ENCODE measurements around the gene POU2F2. TPM values are rescaled to one million over a fixed set of nuclear protein-coding genes. Genes with fewer than 3 reads are reported as not detected.

POU2F2 gene
- total RNA-seq, 2 donors from 2014 or later: 1.8 to 2.6 TPM

DNA sequence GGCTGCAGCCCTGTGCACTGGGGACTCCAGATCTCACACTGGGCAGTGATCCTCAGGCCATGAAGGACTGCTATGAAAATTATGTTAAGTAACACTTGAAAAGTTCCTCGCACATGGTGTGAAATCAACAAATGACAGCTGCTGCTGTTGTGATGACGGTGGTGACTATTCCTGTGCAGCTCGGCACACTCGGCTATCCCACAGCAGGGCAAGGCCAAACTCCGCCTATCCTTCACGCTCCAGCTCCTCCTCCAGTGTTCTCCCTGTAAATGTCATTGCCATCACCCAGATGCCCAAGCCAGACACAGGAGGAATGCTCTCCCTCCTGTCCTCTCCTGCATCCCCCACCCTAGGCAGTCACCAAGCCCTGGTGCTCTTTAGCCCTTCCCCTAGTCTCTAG, 93.6 kb downstream of the POU2F2 start:
- no peak overlapping the region for H3K4me3 Mint-ChIP-seq
- Histone ChIP-seq H3K27ac (ENCODE audit: low read depth, low read length) (no peak overlapping the region), H3K9me3 (ENCODE audit: control insufficient read depth, low read length) (no peaks in the 10 kb centered on the region), H3K9ac (ENCODE audit: extremely low read depth, low read length, poor library complexity, severe bottlenecking) (no peak overlapping the region), H3K4me3 (ENCODE audit: low read length) (no peak overlapping the region), H3K36me3 (ENCODE audit: control insufficient read depth, insufficient read depth, low read length) (no peaks in the 10 kb centered on the region), H3K4me1 (ENCODE audit: control insufficient read depth, insufficient read depth, low read length) (no peaks in the 10 kb centered on the region), H3K27me3 (ENCODE audit: control insufficient read depth, insufficient read depth, low read length, poor library complexity, severe bottlenecking) (no peaks in the 10 kb centered on the region)
- no peaks in the 10 kb centered on the region for H3K9me3 Mint-ChIP-seq
- H3K36me3 Mint-ChIP-seq (ENCODE audit: low read depth): peaks cover 12% of the 10 kb centered on the region
- H3K27ac Mint-ChIP-seq: no peak overlapping the region
- DNase-seq: no peak
- no peaks in the 10 kb centered on the region for H3K4me1 Mint-ChIP-seq
- WGBS, 2 experiments (ENCODE audit: insufficient coverage in 1 of 2, insufficient read length in 1 of 2): 93 to 94% methylated on average over 5 to 6 of the region's 6 CpGs
- TF ChIP-seq, protein P1, sequence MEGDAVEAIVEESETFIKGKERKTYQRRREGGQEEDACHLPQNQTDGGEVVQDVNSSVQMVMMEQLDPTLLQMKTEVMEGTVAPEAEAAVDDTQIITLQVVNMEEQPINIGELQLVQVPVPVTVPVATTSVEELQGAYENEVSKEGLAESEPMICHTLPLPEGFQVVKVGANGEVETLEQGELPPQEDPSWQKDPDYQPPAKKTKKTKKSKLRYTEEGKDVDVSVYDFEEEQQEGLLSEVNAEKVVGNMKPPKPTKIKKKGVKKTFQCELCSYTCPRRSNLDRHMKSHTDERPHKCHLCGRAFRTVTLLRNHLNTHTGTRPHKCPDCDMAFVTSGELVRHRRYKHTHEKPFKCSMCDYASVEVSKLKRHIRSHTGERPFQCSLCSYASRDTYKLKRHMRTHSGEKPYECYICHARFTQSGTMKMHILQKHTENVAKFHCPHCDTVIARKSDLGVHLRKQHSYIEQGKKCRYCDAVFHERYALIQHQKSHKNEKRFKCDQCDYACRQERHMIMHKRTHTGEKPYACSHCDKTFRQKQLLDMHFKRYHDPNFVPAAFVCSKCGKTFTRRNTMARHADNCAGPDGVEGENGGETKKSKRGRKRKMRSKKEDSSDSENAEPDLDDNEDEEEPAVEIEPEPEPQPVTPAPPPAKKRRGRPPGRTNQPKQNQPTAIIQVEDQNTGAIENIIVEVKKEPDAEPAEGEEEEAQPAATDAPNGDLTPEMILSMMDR (conservative IDR thresholded peaks at IDR 0.05): no peak
- H3K27me3 Mint-ChIP-seq (ENCODE audit: insufficient read depth): no peaks in the 10 kb centered on the region

DNA sequence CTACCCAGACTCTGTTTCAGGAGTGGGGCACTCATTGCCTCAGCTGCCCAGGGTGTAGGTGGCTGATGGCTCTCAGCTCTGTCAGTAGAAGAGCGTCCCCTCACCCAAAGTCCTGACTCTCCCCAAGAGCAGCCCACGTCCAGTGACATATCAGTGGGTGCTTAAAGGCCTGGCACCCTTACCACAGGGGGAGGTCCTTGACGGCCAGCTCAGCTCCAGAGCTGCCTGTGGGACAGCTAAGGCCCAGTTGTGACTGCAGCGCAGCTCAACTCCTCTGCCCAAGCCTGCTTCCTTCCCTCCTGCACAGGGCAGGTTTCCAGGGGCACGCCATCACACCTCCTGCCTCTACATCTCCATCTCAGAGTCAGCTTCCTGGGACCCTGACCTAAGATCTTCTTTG, 94.6 kb downstream of the POU2F2 start:
- DNase-seq: no peak
- H3K36me3 Mint-ChIP-seq (ENCODE audit: low read depth): peaks cover 12% of the 10 kb centered on the region
- no peak overlapping the region for H3K27ac Mint-ChIP-seq
- WGBS, 2 experiments (ENCODE audit: insufficient coverage in 1 of 2, insufficient read length in 1 of 2): 86 to 87% methylated on average over 3 to 5 of the region's 5 CpGs
- H3K36me3 ChIP-seq (ENCODE audit: control insufficient read depth, insufficient read depth, low read length): no peaks in the 10 kb centered on the region
- H3K4me1 Mint-ChIP-seq: peaks cover under 1% of the 10 kb centered on the region
- no peak overlapping the region for H3K4me3 Mint-ChIP-seq
- no peaks in the 10 kb centered on the region for H3K27me3 Mint-ChIP-seq (ENCODE audit: insufficient read depth)
- H3K9ac ChIP-seq (ENCODE audit: extremely low read depth, low read length, poor library complexity, severe bottlenecking): no peak overlapping the region
- H3K4me3 ChIP-seq (ENCODE audit: low read length): no peak overlapping the region
- H3K4me1 ChIP-seq (ENCODE audit: control insufficient read depth, insufficient read depth, low read length): no peaks in the 10 kb centered on the region
- H3K9me3 ChIP-seq (ENCODE audit: control insufficient read depth, low read length): no peaks in the 10 kb centered on the region
- TF ChIP-seq, protein P1 (conservative IDR thresholded peaks at IDR 0.05): no peak
- no peak overlapping the region for H3K27ac ChIP-seq (ENCODE audit: low read depth, low read length)
- no peaks in the 10 kb centered on the region for H3K9me3 Mint-ChIP-seq
- no peaks in the 10 kb centered on the region for H3K27me3 ChIP-seq (ENCODE audit: control insufficient read depth, insufficient read depth, low read length, poor library complexity, severe bottlenecking)

Small RNA genes within 50 kb of the gene (microRNA-seq; reads per million reads assigned to microRNA genes)
- not detected for gene MIR4323 (ENCODE audit: borderline microRNAs expressed)

Other genes starting within 250 kb of the POU2F2 start
- gene ARHGEF1, start 249.3 kb downstream of the POU2F2 start, total RNA-seq: 100 to 1,000 TPM in 1 of 2 donors, 10 to 100 TPM in 1; 89.9 to 116 TPM
- gene ERFL, start 204.0 kb downstream of the POU2F2 start, total RNA-seq: under 1 TPM; 0.13 to 0.53 TPM
- gene RABAC1, start 173.1 kb downstream of the POU2F2 start, total RNA-seq: 100 to 1,000 TPM; 114 to 122 TPM
- 1 to 10 TPM in 1 of 2 donors, under 1 TPM in 1; 0.69 to 1.0 TPM for gene ATP1A3, start 138.2 kb downstream of the POU2F2 start, total RNA-seq
- gene GRIK5, start 62.2 kb downstream of the POU2F2 start, total RNA-seq: 10 to 100 TPM; 21.6 to 38.7 TPM
- gene ZNF574, start 56.3 kb downstream of the POU2F2 start, total RNA-seq: 10 to 100 TPM; 20.9 to 22.1 TPM
- gene DEDD2, start 85.2 kb upstream of the POU2F2 start, total RNA-seq: 10 to 100 TPM; 25.8 to 28.0 TPM
- gene ZNF526, start 87.9 kb upstream of the POU2F2 start, total RNA-seq: 10 to 100 TPM; 15.7 to 16.0 TPM
- 10 to 100 TPM; 52.6 to 55.1 TPM for gene GSK3A, start 110.2 kb upstream of the POU2F2 start, total RNA-seq
- gene ERF, start 122.7 kb upstream of the POU2F2 start, total RNA-seq: 100 to 1,000 TPM; 106 to 138 TPM
- 10 to 100 TPM; 48.6 to 57.6 TPM for gene CIC, start 136.8 kb upstream of the POU2F2 start, total RNA-seq
- 1 to 10 TPM; 1.4 to 2.7 TPM for gene PRR19, start 169.7 kb upstream of the POU2F2 start, total RNA-seq
- 10 to 100 TPM; 63.0 to 70.2 TPM for gene PAFAH1B3, start 170.2 kb upstream of the POU2F2 start, total RNA-seq
- under 1 TPM; 0.38 to 0.42 TPM for gene TMEM145, start 180.9 kb upstream of the POU2F2 start, total RNA-seq
- 10 to 100 TPM; 48.0 to 51.4 TPM for gene MEGF8, start 193.2 kb upstream of the POU2F2 start, total RNA-seq

All from endodermal cell (in vitro differentiated cells).